IMR-90 (cell line): ENCODE measurements around the gene CYP4Z1.
"Not testable (repeated sequence)": the region's sequence is repeated elsewhere in the genome, so short reads cannot be mapped to it uniquely, and the experiment has no call there.

Source experiments
- CEBPB ChIP-seq: IDR thresholded peaks from 2 replicates; pipeline ENCODE4 v1.6.1; 2012; ENCODE audit warnings: low read depth, low read length, improper control_type of control experiment
- CTCF ChIP-seq: conservative IDR thresholded peaks from 2 replicates; pipeline ENCODE4 v1.5.1; 2012; ENCODE audit warnings: mild to moderate bottlenecking, low read depth, low read length, improper control_type of control experiment
- ELK1 ChIP-seq: fragments of 150-350 bp; IDR thresholded peaks from 2 replicates; pipeline ENCODE4 v1.6.1; 2016; ENCODE audit warnings: low read depth, mild to moderate bottlenecking, low read length, moderate library complexity, borderline replicate concordance
- FOS ChIP-seq: fragments of 150-350 bp; IDR thresholded peaks from 2 replicates; pipeline ENCODE4 v1.6.1; 2016; ENCODE audit warnings: low read depth, low read length
- MXI1 ChIP-seq: IDR thresholded peaks from 2 replicates; pipeline ENCODE4 v1.6.1; 2012; ENCODE audit warnings: low read depth, mild to moderate bottlenecking, low read length, moderate library complexity, borderline replicate concordance
- POLR2A ChIP-seq: IDR thresholded peaks from 2 replicates; pipeline ENCODE4 v1.6.1; 2012; ENCODE audit warnings: mild to moderate bottlenecking, low read depth, low read length
- RAD21 ChIP-seq: IDR thresholded peaks from 2 replicates; pipeline ENCODE4 v1.6.1; 2012; ENCODE audit warnings: low read length, improper control_type of control experiment
- RCOR1 ChIP-seq: IDR thresholded peaks from 2 replicates; pipeline ENCODE4 v1.6.1; 2012; ENCODE audit warnings: mild to moderate bottlenecking, low read length, improper control_type of control experiment; ENCODE audit not compliant: insufficient replicate concordance
- RFX5 ChIP-seq: IDR thresholded peaks from 2 replicates; pipeline ENCODE4 v1.8.0; 2012; ENCODE audit warnings: low read depth, mild to moderate bottlenecking, low read length, moderate library complexity
- SMC3 ChIP-seq: fragments of 150-350 bp; IDR thresholded peaks from 2 replicates; pipeline ENCODE4 v1.6.1; 2016; ENCODE audit warnings: low read depth, mild to moderate bottlenecking, antibody characterized with exemption, low read length, moderate library complexity
- TF ChIP-seq, protein P1 (sequence below): fragments of 150-350 bp; IDR thresholded peaks from 2 replicates; pipeline ENCODE4 v1.6.1; 2017; ENCODE audit warnings: mild to moderate bottlenecking, antibody characterized with exemption, low read length, low read depth

DNA sequence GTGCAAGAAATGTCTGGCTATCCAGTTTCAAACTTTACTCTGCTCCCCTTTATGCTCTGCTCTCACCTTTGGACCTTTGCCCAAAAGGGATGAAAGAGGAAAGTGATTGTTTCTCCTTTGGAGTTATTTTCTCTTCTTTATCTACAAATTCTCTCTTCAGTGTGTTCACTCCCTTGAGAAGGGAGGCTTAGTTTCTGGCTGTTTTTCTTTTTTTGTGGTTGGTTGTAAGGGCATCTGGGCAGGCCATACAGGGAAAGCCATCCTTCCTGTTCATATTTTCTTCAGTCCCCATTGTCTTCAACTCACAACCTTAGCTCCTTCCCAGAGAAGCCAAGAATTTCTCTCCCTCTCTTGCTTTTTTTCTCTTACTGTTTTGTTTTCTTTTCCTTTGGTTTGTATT is 2.5 kb downstream of the CYP4Z1 start:
- not testable (repeated sequence) for TF ChIP-seq CEBPB, POLR2A, CTCF, SMC3, FOS, RFX5, RAD21, ELK1, MXI1, RCOR1
- TF ChIP-seq, protein P1, sequence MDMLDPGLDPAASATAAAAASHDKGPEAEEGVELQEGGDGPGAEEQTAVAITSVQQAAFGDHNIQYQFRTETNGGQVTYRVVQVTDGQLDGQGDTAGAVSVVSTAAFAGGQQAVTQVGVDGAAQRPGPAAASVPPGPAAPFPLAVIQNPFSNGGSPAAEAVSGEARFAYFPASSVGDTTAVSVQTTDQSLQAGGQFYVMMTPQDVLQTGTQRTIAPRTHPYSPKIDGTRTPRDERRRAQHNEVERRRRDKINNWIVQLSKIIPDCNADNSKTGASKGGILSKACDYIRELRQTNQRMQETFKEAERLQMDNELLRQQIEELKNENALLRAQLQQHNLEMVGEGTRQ = not testable (repeated sequence)
